A549 (cell line): Measurements from ENCODE around the gene GPBP1. TPM values are rescaled to one million over a fixed set of nuclear protein-coding genes. Genes with fewer than 3 reads are reported as not detected.

Source experiments
- ATAC-seq, 2 experiments: fragments of 200-7000 bp in 1 of 2; fragments of >200 bp in 1 of 2; cut with Nextera tagmentation in 1 of 2; cut with Tn5 transposase in 1 of 2; 3 replicates each; pipeline versions ENCODE4 v1.8.0 to v1.9.1; 2018 to 2020; ENCODE audit warnings: mild to moderate bottlenecking in 1 of 2, moderate library complexity in 1 of 2
- CTCF ChIA-PET: fragments of 300-600 bp; sonication (Branson Sonifier 250); formaldehyde crosslinking; extraction: SDS; loops from one replicate; lab custom pipeline; 2021; ENCODE audit warnings: antibody characterized with exemption, inconsistent platforms; lab: Yijun Ruan, JAX
- POLR2A ChIA-PET: fragments of 350-600 bp; formaldehyde crosslinking; extraction: SDS; loops from one replicate; lab custom pipeline; 2021; ENCODE audit warnings: antibody characterized with exemption, inconsistent platforms; lab: Yijun Ruan, JAX
- DNase-seq, 2 experiments: peaks; one replicate each; pipeline versions ENCODE4 v3.0.0 to v3.0.0-alpha.2; 2011 to 2016; ENCODE audit warnings: low read depth in 1 of 2, low spot score in 1 of 2
- FAIRE-seq: peaks from 2 replicates; lab custom pipeline; 2011; peaks lifted over from hg19 to GRCh38; lab: Jason Lieb, UNC
- H3K27ac ChIP-seq, 2 experiments: fragments of >200 bp; sonication (Bioruptor Twin); formaldehyde crosslinking; 3 replicates each; pipeline ENCODE4 v1.5.1; 2016 to 2017
- H3K4me1 ChIP-seq: fragments of >200 bp; sonication (Bioruptor Twin); formaldehyde crosslinking; 3 replicates; pipeline ENCODE4 v1.6.1; 2016
- H3K4me2 ChIP-seq: fragments of >200 bp; sonication (Bioruptor Twin); formaldehyde crosslinking; 3 replicates; pipeline ENCODE4 v1.6.1; 2016
- H3K4me3 ChIP-seq: fragments of >200 bp; sonication (Bioruptor Twin); formaldehyde crosslinking; 3 replicates; pipeline ENCODE4 v1.5.1; 2016
- H3K9me3 ChIP-seq: fragments of >200 bp; sonication (Bioruptor Twin); formaldehyde crosslinking; 3 replicates; pipeline ENCODE4 v1.6.1; 2016
- CHD2 ChIP-seq: fragments of 150-350 bp; IDR thresholded peaks from 2 replicates; pipeline ENCODE4 v1.6.1; 2014; ENCODE audit warnings: low read length; ENCODE audit not compliant: partially characterized antibody
- EHF ChIP-seq: fragments of 250-450 bp; sonication (Bioruptor Pico); IDR thresholded peaks from 2 replicates; pipeline ENCODE4 v1.5.0; 2020; ENCODE audit warnings: mild to moderate bottlenecking
- EP300 ChIP-seq, 2 experiments: fragments of >200 bp; sonication (Bioruptor Twin); formaldehyde crosslinking; IDR thresholded peaks; 2 replicates in 1 of 2; 3 replicates in 1 of 2; pipeline ENCODE4 v1.6.1; 2016 to 2017
- HEYL ChIP-seq: fragments of 250-450 bp; sonication (Bioruptor Pico); IDR thresholded peaks from 2 replicates; pipeline ENCODE4 v1.8.0; 2021; ENCODE audit warnings: mild to moderate bottlenecking, moderate library complexity
- HOXB5 ChIP-seq: fragments of 250-450 bp; sonication (Bioruptor Pico); IDR thresholded peaks from 2 replicates; pipeline ENCODE4 v1.5.0; 2020; ENCODE audit warnings: mild to moderate bottlenecking, moderate library complexity
- JUN ChIP-seq, 2 experiments: fragments of >200 bp; sonication (Bioruptor Twin); formaldehyde crosslinking; IDR thresholded peaks; 2 replicates in 1 of 2; 3 replicates in 1 of 2; pipeline ENCODE4 v1.6.1; 2016 to 2017
- MAFK ChIP-seq: fragments of 450-650 bp; IDR thresholded peaks from 2 replicates; pipeline ENCODE4 v1.6.1; 2014; ENCODE audit not compliant: partially characterized antibody
- MAZ ChIP-seq: fragments of 150-350 bp; IDR thresholded peaks from 2 replicates; pipeline ENCODE4 v1.6.1; 2014; ENCODE audit warnings: antibody characterized with exemption, low read depth, low read length, borderline replicate concordance
- MYC ChIP-seq: IDR thresholded peaks from 2 replicates; pipeline ENCODE4 v1.6.1; 2012; ENCODE audit warnings: mild to moderate bottlenecking, inconsistent platforms, low read length, improper control_type of control experiment, borderline replicate concordance
- NPAS2 ChIP-seq: fragments of 250-450 bp; sonication (Bioruptor Pico); IDR thresholded peaks from 2 replicates; pipeline ENCODE4 v1.8.0; 2022; ENCODE audit warnings: mild to moderate bottlenecking, moderate library complexity, borderline replicate concordance
- POLR2A ChIP-seq: IDR thresholded peaks from 2 replicates; pipeline ENCODE4 v1.6.1; 2012; ENCODE audit warnings: mild to moderate bottlenecking, low read length
- POLR2AphosphoS2 ChIP-seq: conservative IDR thresholded peaks from 2 replicates; pipeline ENCODE4 v1.6.1; 2012; ENCODE audit warnings: low read length, improper control_type of control experiment, inconsistent platforms
- RAD21 ChIP-seq, 2 experiments: fragments of >200 bp in 1 of 2; sonication (Bioruptor Twin) in 1 of 2; formaldehyde crosslinking in 1 of 2; IDR thresholded peaks in 1 of 2; conservative IDR thresholded peaks in 1 of 2; 2 replicates in 1 of 2; 3 replicates in 1 of 2; pipeline ENCODE4 v1.6.1; 2012 to 2018; ENCODE audit warnings: inconsistent platforms in 1 of 2
- RARB ChIP-seq: fragments of 250-450 bp; sonication (Bioruptor Pico); IDR thresholded peaks from 2 replicates; pipeline ENCODE4 v1.8.0; 2021; ENCODE audit warnings: mild to moderate bottlenecking, moderate library complexity
- RNF2 ChIP-seq: fragments of 200-600 bp; sonication (generic); IDR thresholded peaks from 2 replicates; pipeline ENCODE4 v1.6.1; 2016; ENCODE audit warnings: low read depth, mild to moderate bottlenecking, antibody characterized with exemption, moderate library complexity, borderline replicate concordance
- SREBF2 ChIP-seq: fragments of 450-650 bp; IDR thresholded peaks from 2 replicates; pipeline ENCODE4 v1.6.1; 2014; ENCODE audit warnings: mild to moderate bottlenecking, moderate library complexity
- TFCP2L1 ChIP-seq: fragments of 250-450 bp; sonication (Bioruptor Pico); IDR thresholded peaks from 2 replicates; pipeline ENCODE4 v1.5.0; 2021; ENCODE audit warnings: mild to moderate bottlenecking
- ZFP36 ChIP-seq: fragments of 450-650 bp; IDR thresholded peaks from 2 replicates; pipeline ENCODE4 v1.6.1; 2014; ENCODE audit warnings: borderline replicate concordance; ENCODE audit not compliant: partially characterized antibody
- ZSCAN20 ChIP-seq: fragments of 250-450 bp; sonication (Bioruptor Pico); IDR thresholded peaks from 2 replicates; pipeline ENCODE4 v1.8.0; 2022; ENCODE audit warnings: mild to moderate bottlenecking, moderate library complexity
- WGBS: methylation state at CpG from one replicate; pipeline ENCODE4 v1.1.6; 2017; ENCODE audit errors: missing lambda C conversion rate; 5-methylcytosine and 5-hydroxymethylcytosine counted together
- polyA plus RNA-seq, 4 experiments: library from polyadenylated mRNA; depleted of rRNA in 3 of 4; stranded (reverse); fragments of >200 nt; fragmentation: RNase III in 1 of 4; extraction: RNeasy Plus Mini Kit Qiagen cat#74134 plus additional on column Dnase treatment in 1 of 4; gene quantifications; 2 replicates in 3 of 4; 3 replicates in 1 of 4; pipeline ENCODE4 v1.2.3, GENCODE V29; 2011 to 2017
- TF ChIP-seq, protein P1 (sequence below): IDR thresholded peaks from 2 replicates; pipeline ENCODE4 v1.6.1; 2012; ENCODE audit warnings: low read depth, borderline replicate concordance
- TF ChIP-seq, protein P2 (sequence below): fragments of 250-450 bp; sonication (Bioruptor Pico); IDR thresholded peaks from 2 replicates; pipeline ENCODE4 v1.5.0; 2021; ENCODE audit warnings: mild to moderate bottlenecking, moderate library complexity, borderline replicate concordance
- TF ChIP-seq, protein P3 (sequence below): fragments of 450-650 bp; IDR thresholded peaks from 2 replicates; pipeline ENCODE4 v1.6.1; 2014; ENCODE audit warnings: antibody characterized with exemption
- TF ChIP-seq, protein P4 (sequence below): fragments of >200 bp; sonication (Bioruptor Twin); formaldehyde crosslinking; IDR thresholded peaks from 3 replicates; pipeline ENCODE4 v1.5.1; 2016
- TF ChIP-seq, protein P5 (sequence below): fragments of >200 bp; sonication (Bioruptor Twin); formaldehyde crosslinking; IDR thresholded peaks from 3 replicates; pipeline ENCODE4 v1.6.1; 2016

Gene GPBP1
- polyA plus RNA-seq, 2 of the 4 experiments (the other 2 are of a cell fraction): 31.0 to 86.0 TPM

DNA sequence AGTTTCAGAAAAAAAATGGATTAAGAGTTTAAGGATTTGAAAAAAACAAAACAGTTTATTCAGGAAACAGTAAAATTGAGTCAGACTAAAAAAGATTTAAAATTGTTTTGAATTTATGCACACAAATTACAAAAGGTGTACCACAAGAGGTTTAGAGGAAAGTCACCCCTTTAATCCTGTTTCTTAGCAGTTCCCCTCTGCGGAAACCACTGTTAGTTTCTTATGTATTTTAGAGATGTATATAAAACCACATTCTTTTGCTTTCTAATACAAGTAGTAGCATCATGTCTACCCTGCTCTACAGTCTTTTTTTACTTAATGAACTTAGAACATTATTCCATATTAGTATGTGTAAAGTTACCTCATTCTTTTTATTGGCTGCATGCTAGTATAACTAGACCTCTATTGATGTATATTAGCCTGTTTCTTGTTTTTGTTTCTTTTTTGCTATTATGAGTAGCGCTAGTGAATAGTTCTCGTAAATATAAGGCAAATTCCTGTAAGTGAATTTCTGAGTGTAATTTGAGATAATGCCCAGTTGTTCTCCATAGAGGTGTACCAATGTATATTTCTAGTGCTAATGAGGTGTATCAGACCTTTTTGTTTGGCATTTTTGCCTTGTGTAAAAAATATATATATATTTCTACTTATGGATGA, 20.0 kb downstream of the GPBP1 start:
- H3K4me3 ChIP-seq: no peak overlapping the region
- no peaks in the 10 kb centered on the region for H3K9me3 ChIP-seq
- WGBS: 97% methylated on average over 3 of the region's 3 CpGs
- ChIA-PET POLR2A (no interaction called here), CTCF (interaction anchor here (0.7 kb wide), 1 partner anchor 11 kb away, joined by 3 read pairs; no protein-coding TSS in a partner anchor)
- H3K27ac ChIP-seq: no peak overlapping the region
- no peak overlapping the region for H3K4me2 ChIP-seq
- FAIRE-seq (no peak), ATAC-seq (no peak), DNase-seq (no peak)
- TF ChIP-seq, protein P1, sequence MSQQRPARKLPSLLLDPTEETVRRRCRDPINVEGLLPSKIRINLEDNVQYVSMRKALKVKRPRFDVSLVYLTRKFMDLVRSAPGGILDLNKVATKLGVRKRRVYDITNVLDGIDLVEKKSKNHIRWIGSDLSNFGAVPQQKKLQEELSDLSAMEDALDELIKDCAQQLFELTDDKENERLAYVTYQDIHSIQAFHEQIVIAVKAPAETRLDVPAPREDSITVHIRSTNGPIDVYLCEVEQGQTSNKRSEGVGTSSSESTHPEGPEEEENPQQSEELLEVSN: no peak
- TF ChIP-seq, protein P2, sequence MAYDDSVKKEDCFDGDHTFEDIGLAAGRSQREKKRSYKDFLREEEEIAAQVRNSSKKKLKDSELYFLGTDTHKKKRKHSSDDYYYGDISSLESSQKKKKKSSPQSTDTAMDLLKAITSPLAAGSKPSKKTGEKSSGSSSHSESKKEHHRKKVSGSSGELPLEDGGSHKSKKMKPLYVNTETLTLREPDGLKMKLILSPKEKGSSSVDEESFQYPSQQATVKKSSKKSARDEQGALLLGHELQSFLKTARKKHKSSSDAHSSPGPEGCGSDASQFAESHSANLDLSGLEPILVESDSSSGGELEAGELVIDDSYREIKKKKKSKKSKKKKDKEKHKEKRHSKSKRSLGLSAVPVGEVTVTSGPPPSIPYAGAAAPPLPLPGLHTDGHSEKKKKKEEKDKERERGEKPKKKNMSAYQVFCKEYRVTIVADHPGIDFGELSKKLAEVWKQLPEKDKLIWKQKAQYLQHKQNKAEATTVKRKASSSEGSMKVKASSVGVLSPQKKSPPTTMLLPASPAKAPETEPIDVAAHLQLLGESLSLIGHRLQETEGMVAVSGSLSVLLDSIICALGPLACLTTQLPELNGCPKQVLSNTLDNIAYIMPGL (CRISPR knock-in tag): no peak
- TF ChIP-seq SREBF2 (no peak), JUN (IDR thresholded peaks at IDR 0.05) (no peak), NPAS2 (CRISPR knock-in tag) (no peak), POLR2AphosphoS2 (no peak), MAFK (no peak)
- TF ChIP-seq, protein P3, sequence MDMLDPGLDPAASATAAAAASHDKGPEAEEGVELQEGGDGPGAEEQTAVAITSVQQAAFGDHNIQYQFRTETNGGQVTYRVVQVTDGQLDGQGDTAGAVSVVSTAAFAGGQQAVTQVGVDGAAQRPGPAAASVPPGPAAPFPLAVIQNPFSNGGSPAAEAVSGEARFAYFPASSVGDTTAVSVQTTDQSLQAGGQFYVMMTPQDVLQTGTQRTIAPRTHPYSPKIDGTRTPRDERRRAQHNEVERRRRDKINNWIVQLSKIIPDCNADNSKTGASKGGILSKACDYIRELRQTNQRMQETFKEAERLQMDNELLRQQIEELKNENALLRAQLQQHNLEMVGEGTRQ: no peak
- TF ChIP-seq, protein P4, sequence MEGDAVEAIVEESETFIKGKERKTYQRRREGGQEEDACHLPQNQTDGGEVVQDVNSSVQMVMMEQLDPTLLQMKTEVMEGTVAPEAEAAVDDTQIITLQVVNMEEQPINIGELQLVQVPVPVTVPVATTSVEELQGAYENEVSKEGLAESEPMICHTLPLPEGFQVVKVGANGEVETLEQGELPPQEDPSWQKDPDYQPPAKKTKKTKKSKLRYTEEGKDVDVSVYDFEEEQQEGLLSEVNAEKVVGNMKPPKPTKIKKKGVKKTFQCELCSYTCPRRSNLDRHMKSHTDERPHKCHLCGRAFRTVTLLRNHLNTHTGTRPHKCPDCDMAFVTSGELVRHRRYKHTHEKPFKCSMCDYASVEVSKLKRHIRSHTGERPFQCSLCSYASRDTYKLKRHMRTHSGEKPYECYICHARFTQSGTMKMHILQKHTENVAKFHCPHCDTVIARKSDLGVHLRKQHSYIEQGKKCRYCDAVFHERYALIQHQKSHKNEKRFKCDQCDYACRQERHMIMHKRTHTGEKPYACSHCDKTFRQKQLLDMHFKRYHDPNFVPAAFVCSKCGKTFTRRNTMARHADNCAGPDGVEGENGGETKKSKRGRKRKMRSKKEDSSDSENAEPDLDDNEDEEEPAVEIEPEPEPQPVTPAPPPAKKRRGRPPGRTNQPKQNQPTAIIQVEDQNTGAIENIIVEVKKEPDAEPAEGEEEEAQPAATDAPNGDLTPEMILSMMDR: no peak
- no peaks in the 10 kb centered on the region; the same call in 2 of the 3 replicates for H3K4me1 ChIP-seq

DNA sequence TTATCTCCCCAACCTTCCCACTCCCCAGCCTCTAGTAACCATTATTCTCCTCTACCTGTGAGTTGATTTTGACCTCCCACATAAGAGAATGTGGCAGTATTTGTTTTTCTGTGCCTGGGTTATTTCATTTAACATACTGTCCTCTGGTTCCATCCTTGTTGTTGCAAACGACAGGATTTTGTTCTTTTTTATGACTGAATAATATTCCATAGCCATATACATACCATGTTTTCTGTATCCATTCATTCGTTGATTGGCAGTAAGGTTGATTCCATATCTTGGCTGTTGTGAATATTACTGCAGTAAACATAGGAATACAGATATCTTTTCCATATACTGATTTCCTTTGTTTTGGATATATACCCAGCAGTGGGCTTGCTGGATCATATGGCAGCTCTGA, 20.8 kb downstream of the GPBP1 start:
- CTCF ChIA-PET: no interaction called here
- WGBS: 86% methylated on average over 2 of the region's 2 CpGs
- POLR2A ChIA-PET: interaction anchor here (1.1 kb wide), 1 partner anchor 284 kb away, joined by 3 read pairs; no protein-coding TSS in a partner anchor
- ATAC-seq (no peak), DNase-seq (no peak), FAIRE-seq (no peak)
- H3K4me3 ChIP-seq: no peak overlapping the region
- no peak overlapping the region for H3K4me2 ChIP-seq
- no peak overlapping the region for H3K27ac ChIP-seq
- TF ChIP-seq, protein P4: no peak
- TF ChIP-seq HEYL (CRISPR knock-in tag) (no peak), RARB (no peak), EHF (CRISPR knock-in tag) (no peak), ZFP36 (no peak), ZSCAN20 (CRISPR knock-in tag) (no peak), TFCP2L1 (CRISPR knock-in tag) (no peak), HOXB5 (CRISPR knock-in tag) (no peak), MYC (no peak), RNF2 (no peak), CHD2 (no peak), RAD21 (conservative IDR thresholded peaks at IDR 0.05 in 1 of 2, IDR thresholded peaks at IDR 0.05 in 1 of 2) (no peak), MAZ (no peak), EP300 (IDR thresholded peaks at IDR 0.05) (no peak), POLR2A (no peak)
- TF ChIP-seq, protein P2 (CRISPR knock-in tag): no peak
- TF ChIP-seq, protein P5, sequence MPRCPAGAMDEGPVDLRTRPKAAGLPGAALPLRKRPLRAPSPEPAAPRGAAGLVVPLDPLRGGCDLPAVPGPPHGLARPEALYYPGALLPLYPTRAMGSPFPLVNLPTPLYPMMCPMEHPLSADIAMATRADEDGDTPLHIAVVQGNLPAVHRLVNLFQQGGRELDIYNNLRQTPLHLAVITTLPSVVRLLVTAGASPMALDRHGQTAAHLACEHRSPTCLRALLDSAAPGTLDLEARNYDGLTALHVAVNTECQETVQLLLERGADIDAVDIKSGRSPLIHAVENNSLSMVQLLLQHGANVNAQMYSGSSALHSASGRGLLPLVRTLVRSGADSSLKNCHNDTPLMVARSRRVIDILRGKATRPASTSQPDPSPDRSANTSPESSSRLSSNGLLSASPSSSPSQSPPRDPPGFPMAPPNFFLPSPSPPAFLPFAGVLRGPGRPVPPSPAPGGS: no peak
- TF ChIP-seq, all 56 proteins: peak for 0
- Histone ChIP-seq H3K4me1 (no peaks in the 10 kb centered on the region), H3K9me3 (no peaks in the 10 kb centered on the region)
